Ishikawa (cell line): ENCODE results near the gene CSRNP2.

Experiments used
- CEBPB ChIP-seq: IDR thresholded peaks from 2 replicates; pipeline ENCODE4 v1.6.1; 2012
- CREB1 ChIP-seq: IDR thresholded peaks from 2 replicates; pipeline ENCODE4 v1.6.1; 2012; ENCODE audit warnings: low read depth
- EGR1 ChIP-seq: IDR thresholded peaks from 2 replicates; pipeline ENCODE4 v1.6.1; 2012
- EP300 ChIP-seq: IDR thresholded peaks from 2 replicates; pipeline ENCODE4 v1.6.1; 2012; ENCODE audit warnings: borderline replicate concordance
- FOXM1 ChIP-seq: IDR thresholded peaks from 2 replicates; pipeline ENCODE4 v1.6.1; 2012; ENCODE audit warnings: low read depth, borderline replicate concordance
- NFIC ChIP-seq: IDR thresholded peaks from 2 replicates; pipeline ENCODE4 v1.6.1; 2012
- RAD21 ChIP-seq: IDR thresholded peaks from 2 replicates; pipeline ENCODE4 v1.6.1; 2012; ENCODE audit warnings: low read depth
- TAF1 ChIP-seq: IDR thresholded peaks from 2 replicates; pipeline ENCODE4 v1.6.1; 2012; ENCODE audit warnings: low read depth, mild to moderate bottlenecking
- TCF12 ChIP-seq: IDR thresholded peaks from 2 replicates; pipeline ENCODE4 v1.6.1; 2012; ENCODE audit warnings: low read depth
- TEAD4 ChIP-seq: IDR thresholded peaks from 2 replicates; pipeline ENCODE4 v1.6.1; 2012
- YY1 ChIP-seq: IDR thresholded peaks from 2 replicates; pipeline ENCODE4 v1.6.1; 2012; ENCODE audit warnings: low read depth
- ZBTB7A ChIP-seq: IDR thresholded peaks from 2 replicates; pipeline ENCODE4 v1.6.1; 2012; ENCODE audit warnings: low read depth
- TF ChIP-seq, protein P1 (sequence below): IDR thresholded peaks from 2 replicates; pipeline ENCODE4 v1.6.1; 2012; ENCODE audit warnings: low read depth, mild to moderate bottlenecking
- TF ChIP-seq, protein P2 (sequence below): IDR thresholded peaks from 2 replicates; pipeline ENCODE4 v1.6.1; 2012
- TF ChIP-seq, protein P3 (sequence below): IDR thresholded peaks from 2 replicates; pipeline ENCODE4 v1.6.1; 2012

The CSRNP2 gene

DNA sequence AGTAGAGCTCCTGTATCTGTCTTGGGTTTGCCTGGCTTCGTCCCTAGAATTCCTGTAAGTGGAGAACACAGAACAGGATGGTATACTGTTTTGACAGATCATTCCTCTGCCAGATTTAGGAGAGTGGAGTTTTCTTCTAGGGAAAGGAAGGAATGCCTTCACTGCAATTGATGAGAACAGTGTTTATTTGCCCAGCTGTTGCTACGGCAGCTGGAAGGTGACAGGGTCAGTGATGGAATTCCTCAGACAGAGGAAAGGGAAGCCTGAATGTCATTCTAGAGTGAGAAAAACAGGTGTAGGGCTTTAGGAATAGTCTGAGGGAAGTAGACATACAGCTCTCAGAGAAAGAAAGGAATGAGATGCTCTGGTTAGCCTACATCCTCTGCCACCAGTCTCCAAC, 11.7 kb downstream of the CSRNP2 start:
- no peak for TF ChIP-seq TCF12
- TF ChIP-seq YY1: no peak
- TF ChIP-seq FOXM1: no peak
- TF ChIP-seq, protein P1, sequence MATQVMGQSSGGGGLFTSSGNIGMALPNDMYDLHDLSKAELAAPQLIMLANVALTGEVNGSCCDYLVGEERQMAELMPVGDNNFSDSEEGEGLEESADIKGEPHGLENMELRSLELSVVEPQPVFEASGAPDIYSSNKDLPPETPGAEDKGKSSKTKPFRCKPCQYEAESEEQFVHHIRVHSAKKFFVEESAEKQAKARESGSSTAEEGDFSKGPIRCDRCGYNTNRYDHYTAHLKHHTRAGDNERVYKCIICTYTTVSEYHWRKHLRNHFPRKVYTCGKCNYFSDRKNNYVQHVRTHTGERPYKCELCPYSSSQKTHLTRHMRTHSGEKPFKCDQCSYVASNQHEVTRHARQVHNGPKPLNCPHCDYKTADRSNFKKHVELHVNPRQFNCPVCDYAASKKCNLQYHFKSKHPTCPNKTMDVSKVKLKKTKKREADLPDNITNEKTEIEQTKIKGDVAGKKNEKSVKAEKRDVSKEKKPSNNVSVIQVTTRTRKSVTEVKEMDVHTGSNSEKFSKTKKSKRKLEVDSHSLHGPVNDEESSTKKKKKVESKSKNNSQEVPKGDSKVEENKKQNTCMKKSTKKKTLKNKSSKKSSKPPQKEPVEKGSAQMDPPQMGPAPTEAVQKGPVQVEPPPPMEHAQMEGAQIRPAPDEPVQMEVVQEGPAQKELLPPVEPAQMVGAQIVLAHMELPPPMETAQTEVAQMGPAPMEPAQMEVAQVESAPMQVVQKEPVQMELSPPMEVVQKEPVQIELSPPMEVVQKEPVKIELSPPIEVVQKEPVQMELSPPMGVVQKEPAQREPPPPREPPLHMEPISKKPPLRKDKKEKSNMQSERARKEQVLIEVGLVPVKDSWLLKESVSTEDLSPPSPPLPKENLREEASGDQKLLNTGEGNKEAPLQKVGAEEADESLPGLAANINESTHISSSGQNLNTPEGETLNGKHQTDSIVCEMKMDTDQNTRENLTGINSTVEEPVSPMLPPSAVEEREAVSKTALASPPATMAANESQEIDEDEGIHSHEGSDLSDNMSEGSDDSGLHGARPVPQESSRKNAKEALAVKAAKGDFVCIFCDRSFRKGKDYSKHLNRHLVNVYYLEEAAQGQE: no peak
- TF ChIP-seq CREB1: no peak
- no peak for TF ChIP-seq CEBPB
- TF ChIP-seq EGR1: no peak
- TF ChIP-seq, protein P2, sequence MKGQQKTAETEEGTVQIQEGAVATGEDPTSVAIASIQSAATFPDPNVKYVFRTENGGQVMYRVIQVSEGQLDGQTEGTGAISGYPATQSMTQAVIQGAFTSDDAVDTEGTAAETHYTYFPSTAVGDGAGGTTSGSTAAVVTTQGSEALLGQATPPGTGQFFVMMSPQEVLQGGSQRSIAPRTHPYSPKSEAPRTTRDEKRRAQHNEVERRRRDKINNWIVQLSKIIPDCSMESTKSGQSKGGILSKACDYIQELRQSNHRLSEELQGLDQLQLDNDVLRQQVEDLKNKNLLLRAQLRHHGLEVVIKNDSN: no peak
- TF ChIP-seq RAD21: no peak
- TF ChIP-seq NFIC: no peak
- TF ChIP-seq TAF1: no peak
- TF ChIP-seq, protein P3, sequence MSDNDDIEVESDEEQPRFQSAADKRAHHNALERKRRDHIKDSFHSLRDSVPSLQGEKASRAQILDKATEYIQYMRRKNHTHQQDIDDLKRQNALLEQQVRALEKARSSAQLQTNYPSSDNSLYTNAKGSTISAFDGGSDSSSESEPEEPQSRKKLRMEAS: no peak
- no peak for TF ChIP-seq TEAD4
- no peak for TF ChIP-seq EP300
- no peak for TF ChIP-seq ZBTB7A

DNA sequence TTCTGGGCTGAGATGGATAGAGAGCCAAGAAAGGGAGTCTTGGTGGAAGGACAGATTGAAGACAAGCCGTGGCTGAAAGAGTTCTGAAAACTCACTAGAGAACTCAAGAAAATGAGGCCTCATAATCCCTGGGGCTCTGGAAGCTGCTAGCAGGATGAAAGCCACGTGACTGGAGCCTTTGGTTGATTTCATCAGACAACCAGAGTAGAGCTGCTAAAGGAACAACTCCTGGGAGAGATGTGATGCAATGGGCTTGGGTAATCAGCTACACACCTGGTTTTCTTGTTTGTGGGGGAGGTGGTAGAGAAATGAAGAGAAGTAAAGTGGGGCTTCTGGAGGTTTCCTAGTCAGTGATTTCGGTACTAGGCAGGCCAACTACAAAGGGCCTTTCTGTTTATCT, 13.4 kb downstream of the CSRNP2 start:
- TF ChIP-seq ZBTB7A: no peak
- TF ChIP-seq RAD21: no peak
- TF ChIP-seq, protein P3: no peak
- TF ChIP-seq, protein P2: no peak
- TF ChIP-seq TAF1: no peak
- no peak for TF ChIP-seq CREB1
- no peak for TF ChIP-seq FOXM1
- no peak for TF ChIP-seq EGR1
- TF ChIP-seq CEBPB: no peak
- TF ChIP-seq, protein P1: no peak
- no peak for TF ChIP-seq EP300
- no peak for TF ChIP-seq YY1
- TF ChIP-seq NFIC: no peak
- no peak for TF ChIP-seq TCF12
- TF ChIP-seq TEAD4: no peak

DNA sequence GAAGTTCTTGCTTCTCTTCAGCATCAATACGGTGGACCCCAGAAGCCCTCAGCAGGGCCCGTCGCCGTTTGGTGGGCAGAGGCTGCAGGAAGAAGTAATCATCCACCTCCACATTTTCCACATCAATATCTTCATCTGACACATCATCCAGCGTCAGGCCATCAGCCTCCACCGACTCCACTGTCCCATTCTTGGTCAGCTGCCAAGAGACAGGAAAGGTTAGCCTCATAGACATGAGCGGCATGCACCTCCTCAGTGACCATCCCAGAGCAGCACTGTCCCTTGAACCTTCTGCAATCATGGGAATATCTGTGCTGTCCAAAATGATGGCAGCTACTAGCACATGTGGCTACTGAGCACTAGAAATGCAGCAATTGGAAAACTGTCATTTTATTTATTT, 15.6 kb downstream of the CSRNP2 start:
- TF ChIP-seq, protein P3: no peak
- TF ChIP-seq CEBPB: no peak
- TF ChIP-seq EP300: no peak
- no peak for TF ChIP-seq NFIC
- TF ChIP-seq, protein P1: no peak
- no peak for TF ChIP-seq YY1
- TF ChIP-seq TEAD4: no peak
- no peak for TF ChIP-seq ZBTB7A
- TF ChIP-seq, protein P2: no peak
- no peak for TF ChIP-seq TCF12
- no peak for TF ChIP-seq RAD21
- no peak for TF ChIP-seq CREB1
- no peak for TF ChIP-seq TAF1
- no peak for TF ChIP-seq FOXM1
- TF ChIP-seq EGR1: no peak

DNA sequence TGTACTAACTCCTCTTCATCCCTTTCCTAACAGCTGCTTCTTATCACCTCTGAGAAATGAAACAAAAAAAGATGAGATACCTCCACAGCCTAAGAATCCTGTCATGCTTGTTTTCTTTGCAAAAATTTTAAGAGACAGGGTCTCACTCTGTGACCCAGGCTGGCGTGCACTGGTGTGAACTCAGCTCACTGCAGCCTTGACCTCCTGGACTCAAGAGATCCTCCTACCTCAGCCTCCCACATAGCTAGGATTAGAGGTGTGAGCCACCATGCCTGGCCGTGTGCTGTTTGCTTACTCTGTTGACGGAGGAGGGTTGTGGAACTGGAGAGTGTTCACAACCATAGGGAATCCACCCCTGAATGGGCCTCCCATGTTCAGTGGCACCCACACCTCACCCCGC, 16.2 kb downstream of the CSRNP2 start:
- TF ChIP-seq EP300 (no peak), RAD21 (no peak), ZBTB7A (no peak), NFIC (no peak), FOXM1 (no peak), TCF12 (no peak), TAF1 (no peak), TEAD4 (no peak), EGR1 (no peak), YY1 (no peak), CREB1 (no peak), CEBPB (no peak)
- TF ChIP-seq, protein P3: no peak
- TF ChIP-seq, protein P1: no peak
- TF ChIP-seq, protein P2: no peak
